ENCODE measurements around the gene SEMA3E.

Gene SEMA3E

DNA sequence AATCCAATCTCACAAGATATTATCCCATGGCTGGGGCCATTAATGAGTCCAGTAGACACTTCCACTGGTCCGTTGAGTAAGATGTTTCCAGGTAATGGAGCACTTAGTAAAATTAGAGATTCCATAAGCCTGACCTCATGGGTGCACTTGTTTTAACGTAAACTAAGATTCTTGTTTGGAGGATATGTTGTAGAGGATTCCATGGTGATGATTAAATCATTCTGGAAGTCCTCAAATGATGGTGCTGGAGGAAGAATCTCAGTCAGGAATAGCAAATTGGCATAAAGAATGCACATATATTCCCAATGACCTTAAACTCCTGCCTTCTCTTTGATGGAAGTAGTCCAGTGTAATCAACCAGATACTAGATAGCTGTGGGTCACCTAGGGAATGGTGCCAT, 324.3 kb downstream of the SEMA3E start:
- no peak overlapping the region for H3K4me2 ChIP-seq
- H3K4me1 ChIP-seq = no peaks in the 10 kb centered on the region
- no peak overlapping the region for H3K4me3 ChIP-seq
- no peak overlapping the region for H3K9ac ChIP-seq
- H3K27ac ChIP-seq = no peak overlapping the region
- TF ChIP-seq Cebpa-rat (IDR thresholded peaks at IDR 0.05) = no peak
- no peaks in the 10 kb centered on the region for H3K27me3 ChIP-seq
- H3K36me3 ChIP-seq = no peaks in the 10 kb centered on the region
- H4K20me1 ChIP-seq = no peaks in the 10 kb centered on the region
- H3K9me3 ChIP-seq (replicated peaks in 1 of 11) = no peaks in the 10 kb centered on the region

DNA sequence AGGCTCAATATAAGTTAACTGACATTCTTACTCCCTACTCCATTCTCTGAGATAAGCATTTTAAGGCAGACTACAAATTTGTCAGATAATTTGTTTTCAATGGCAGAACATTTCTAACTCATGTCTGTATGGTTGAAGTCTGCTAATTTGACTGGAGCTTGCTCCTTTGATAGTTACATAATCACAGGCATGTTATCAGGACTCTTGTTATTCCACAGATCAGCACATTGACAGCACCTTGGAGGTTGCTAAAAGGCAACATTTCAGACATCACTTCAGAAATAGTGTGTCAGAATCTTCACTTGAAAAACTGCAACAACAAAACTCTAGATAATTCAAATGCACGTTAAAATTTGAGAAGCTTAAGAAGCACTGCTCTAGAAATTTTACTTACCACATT, 327.9 kb downstream of the SEMA3E start:
- H4K20me1 ChIP-seq = no peaks in the 10 kb centered on the region
- no peaks in the 10 kb centered on the region for H3K4me1 ChIP-seq
- H3K9me3 ChIP-seq (replicated peaks in 1 of 11) = no peaks in the 10 kb centered on the region
- no peak overlapping the region for H3K4me3 ChIP-seq
- H3K4me2 ChIP-seq = no peak overlapping the region
- no peaks in the 10 kb centered on the region for H3K27me3 ChIP-seq
- H3K36me3 ChIP-seq = no peaks in the 10 kb centered on the region
- no peak overlapping the region for H3K27ac ChIP-seq
- no peak overlapping the region for H3K9ac ChIP-seq
- no peak for TF ChIP-seq Cebpa-rat (IDR thresholded peaks at IDR 0.05)

DNA sequence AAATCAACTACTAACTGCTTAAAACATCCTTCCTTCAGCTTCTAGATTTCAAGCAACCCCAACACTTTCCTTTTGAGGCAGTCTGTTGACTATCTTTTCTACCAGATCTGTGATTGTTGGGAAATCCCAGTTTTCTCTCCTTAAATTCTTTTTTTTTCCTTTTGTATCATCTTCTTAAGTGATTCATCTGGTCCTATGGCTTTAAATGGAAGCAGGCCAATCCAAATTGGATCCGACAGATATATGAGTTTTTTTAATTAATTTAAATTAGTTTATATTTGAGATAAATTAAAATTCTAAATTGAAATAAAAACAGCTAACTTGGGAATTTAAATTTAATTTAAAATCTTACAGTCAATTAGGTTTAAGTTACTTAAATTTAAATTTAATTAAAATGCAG, 335.0 kb downstream of the SEMA3E start:
- no peaks in the 10 kb centered on the region for H3K9me3 ChIP-seq (replicated peaks in 1 of 11)
- H4K20me1 ChIP-seq = no peaks in the 10 kb centered on the region
- no peak overlapping the region for H3K4me3 ChIP-seq
- no peak overlapping the region for H3K27ac ChIP-seq
- no peaks in the 10 kb centered on the region for H3K27me3 ChIP-seq
- no peak overlapping the region for H3K4me2 ChIP-seq
- no peaks in the 10 kb centered on the region for H3K4me1 ChIP-seq
- no peaks in the 10 kb centered on the region for H3K36me3 ChIP-seq
- H3K9ac ChIP-seq = no peak overlapping the region
- TF ChIP-seq Cebpa-rat (IDR thresholded peaks at IDR 0.05) = no peak

Data from BLaER1 treated with 17β-estradiol and CSF1 and Interleukin-3, amounts not matched to agents 10 nM and 100 nM (cell line).